Stimulated activated memory B cell treated with anti-CD40 and anti-IgM and Interleukin-4, amounts not matched to agents 10 μg/mL and 1 μg/mL and 100 μg/mL, for 72 hours (primary cell): ENCODE results near the gene CRIP1.
A peak's percentile ranks its signal among the peaks of the same experiment; 100 is the strongest.

Source experiments
- ATAC-seq: fragments of 150-1000 bp; cut with Tn5 transposase; 2 replicates; pipeline ENCODE4 v1.10.0; 2021
- H3K27ac Mint-ChIP-seq: one replicate; pipeline ENCODE4 v1.8.0; 2022; ENCODE audit warnings: mild to moderate bottlenecking, mixed read lengths
- H3K27me3 Mint-ChIP-seq: one replicate; pipeline ENCODE4 v1.8.0; 2022; ENCODE audit warnings: mixed read lengths
- H3K36me3 Mint-ChIP-seq: one replicate; pipeline ENCODE4 v1.8.0; 2022; ENCODE audit warnings: mixed read lengths
- H3K4me1 Mint-ChIP-seq: one replicate; pipeline ENCODE4 v1.8.0; 2022; ENCODE audit warnings: mixed read lengths
- H3K4me3 Mint-ChIP-seq: one replicate; pipeline ENCODE4 v1.8.0; 2022; ENCODE audit warnings: mild to moderate bottlenecking, moderate library complexity, mixed read lengths
- H3K9me3 Mint-ChIP-seq: one replicate; pipeline ENCODE4 v1.8.0; 2022; ENCODE audit warnings: mixed read lengths

CRIP1 gene

GRCh38 chr14:105519946-105520698 lies 33.4 kb downstream of the CRIP1 start:
- H3K4me1 Mint-ChIP-seq: no peaks in the 10 kb centered on the region
- H3K27me3 Mint-ChIP-seq: peaks cover 49% of the 10 kb centered on the region
- no peaks in the 10 kb centered on the region for H3K9me3 Mint-ChIP-seq
- H3K4me3 Mint-ChIP-seq: no peak overlapping the region
- no peak overlapping the region for H3K27ac Mint-ChIP-seq
- no peaks in the 10 kb centered on the region for H3K36me3 Mint-ChIP-seq
- no peak for ATAC-seq

- ATAC-seq: no peak
- no peaks in the 10 kb centered on the region for H3K9me3 Mint-ChIP-seq
- no peak overlapping the region for H3K27ac Mint-ChIP-seq
- H3K27me3 Mint-ChIP-seq: peaks cover 39% of the 10 kb centered on the region
- H3K4me1 Mint-ChIP-seq: peaks cover 25% of the 10 kb centered on the region
- no peak overlapping the region for H3K4me3 Mint-ChIP-seq
- H3K36me3 Mint-ChIP-seq: no peaks in the 10 kb centered on the region
Measured at GRCh38 chr14:105525326-105525725, 38.6 kb downstream of the CRIP1 start.

- Mint-ChIP-seq H3K4me3 (peak within 1 kb of the TSS; percentile 86), H3K36me3 (no peaks in the 10 kb centered on the region), H3K27me3 (peaks cover 34% of the 10 kb centered on the region), H3K27ac (peak within 1 kb of the TSS; percentile 74), H3K4me1 (peaks cover 33% of the 10 kb centered on the region), H3K9me3 (no peaks in the 10 kb centered on the region)
- peak; percentile 17 for ATAC-seq
Measured at GRCh38 chr14:105525861-105526775, 39.4 kb downstream of the CRIP1 start, which contains the start of gene TMEM121. TMEM121 (plus strand) TSS chr14:105526583; CDS start chr14:105528835, 2,252 bp downstream.

- H3K4me3 Mint-ChIP-seq: peak overlapping the region; percentile 86
- peak overlapping the region; percentile 74 for H3K27ac Mint-ChIP-seq
- H3K27me3 Mint-ChIP-seq: peaks cover 28% of the 10 kb centered on the region
- H3K36me3 Mint-ChIP-seq: no peaks in the 10 kb centered on the region
- H3K4me1 Mint-ChIP-seq: peaks cover 40% of the 10 kb centered on the region
- no peaks in the 10 kb centered on the region for H3K9me3 Mint-ChIP-seq
- peak; percentile 2 for ATAC-seq
Measured at GRCh38 chr14:105526776-105527380, 40.2 kb downstream of the CRIP1 start.

GRCh38 chr14:105527381-105527825 lies 40.7 kb downstream of the CRIP1 start:
- no peaks in the 10 kb centered on the region for H3K36me3 Mint-ChIP-seq
- peak overlapping the region; percentile 86 for H3K4me3 Mint-ChIP-seq
- H3K4me1 Mint-ChIP-seq: peaks cover 45% of the 10 kb centered on the region
- H3K27ac Mint-ChIP-seq: peak overlapping the region; percentile 74
- no peaks in the 10 kb centered on the region for H3K9me3 Mint-ChIP-seq
- ATAC-seq: no peak
- H3K27me3 Mint-ChIP-seq: peaks cover 24% of the 10 kb centered on the region

GRCh38 chr14:105527826-105528585 lies 41.3 kb downstream of the CRIP1 start:
- peaks cover 24% of the 10 kb centered on the region for H3K27me3 Mint-ChIP-seq
- H3K9me3 Mint-ChIP-seq: no peaks in the 10 kb centered on the region
- peak; percentile 63 for ATAC-seq
- H3K4me3 Mint-ChIP-seq: peak overlapping the region; percentile 86
- no peaks in the 10 kb centered on the region for H3K36me3 Mint-ChIP-seq
- peak overlapping the region; percentile 74 for H3K27ac Mint-ChIP-seq
- peaks cover 51% of the 10 kb centered on the region for H3K4me1 Mint-ChIP-seq

- H3K4me3 Mint-ChIP-seq: peak overlapping the region; percentile 86
- peaks cover 55% of the 10 kb centered on the region for H3K4me1 Mint-ChIP-seq
- no peaks in the 10 kb centered on the region for H3K36me3 Mint-ChIP-seq
- peaks cover 24% of the 10 kb centered on the region for H3K27me3 Mint-ChIP-seq
- H3K9me3 Mint-ChIP-seq: no peaks in the 10 kb centered on the region
- ATAC-seq: no peak
- H3K27ac Mint-ChIP-seq: peak overlapping the region; percentile 77
Measured at GRCh38 chr14:105528586-105529318, 42.1 kb downstream of the CRIP1 start.

GRCh38 chr14:105529319-105529568 lies 42.6 kb downstream of the CRIP1 start:
- Mint-ChIP-seq H3K27ac (peak overlapping the region; percentile 77), H3K9me3 (no peaks in the 10 kb centered on the region), H3K4me1 (peaks cover 55% of the 10 kb centered on the region), H3K4me3 (peak overlapping the region; percentile 78), H3K27me3 (peaks cover 24% of the 10 kb centered on the region), H3K36me3 (no peaks in the 10 kb centered on the region)
- no peak for ATAC-seq

- Mint-ChIP-seq H3K36me3 (no peaks in the 10 kb centered on the region), H3K9me3 (no peaks in the 10 kb centered on the region), H3K4me1 (peaks cover 55% of the 10 kb centered on the region), H3K4me3 (peak overlapping the region; percentile 78), H3K27ac (peak overlapping the region; percentile 77), H3K27me3 (peaks cover 24% of the 10 kb centered on the region)
- ATAC-seq: no peak
Measured at GRCh38 chr14:105529569-105530284, 43.0 kb downstream of the CRIP1 start.

GRCh38 chr14:105530285-105531087 lies 43.8 kb downstream of the CRIP1 start:
- Mint-ChIP-seq H3K27me3 (peaks cover 21% of the 10 kb centered on the region), H3K9me3 (no peaks in the 10 kb centered on the region), H3K36me3 (no peaks in the 10 kb centered on the region), H3K4me3 (peak overlapping the region; percentile 78), H3K4me1 (peaks cover 55% of the 10 kb centered on the region), H3K27ac (peak overlapping the region; percentile 48)
- no peak for ATAC-seq

GRCh38 chr14:105531088-105531893 lies 44.6 kb downstream of the CRIP1 start:
- no peaks in the 10 kb centered on the region for H3K36me3 Mint-ChIP-seq
- H3K4me3 Mint-ChIP-seq: peak overlapping the region; percentile 78
- H3K27ac Mint-ChIP-seq: peak overlapping the region; percentile 72
- no peak for ATAC-seq
- peaks cover 19% of the 10 kb centered on the region for H3K27me3 Mint-ChIP-seq
- H3K4me1 Mint-ChIP-seq: peaks cover 55% of the 10 kb centered on the region
- H3K9me3 Mint-ChIP-seq: no peaks in the 10 kb centered on the region

GRCh38 chr14:105531894-105532623 lies 45.4 kb downstream of the CRIP1 start:
- Mint-ChIP-seq H3K4me1 (peaks cover 51% of the 10 kb centered on the region), H3K4me3 (peak overlapping the region; percentile 19), H3K9me3 (no peaks in the 10 kb centered on the region), H3K36me3 (no peaks in the 10 kb centered on the region), H3K27ac (peak overlapping the region; percentile 72), H3K27me3 (peaks cover 22% of the 10 kb centered on the region)
- ATAC-seq: peak; percentile 37
